NCI-H187 treated with DMSO at 0.1 percent for 48 hours (cell line): ENCODE data around the gene LRRFIP2.

Experiments
- DNase-seq: peaks from one replicate; lab custom pipeline; 2025; lab: John Stamatoyannopoulos, UW

Gene LRRFIP2

DNA sequence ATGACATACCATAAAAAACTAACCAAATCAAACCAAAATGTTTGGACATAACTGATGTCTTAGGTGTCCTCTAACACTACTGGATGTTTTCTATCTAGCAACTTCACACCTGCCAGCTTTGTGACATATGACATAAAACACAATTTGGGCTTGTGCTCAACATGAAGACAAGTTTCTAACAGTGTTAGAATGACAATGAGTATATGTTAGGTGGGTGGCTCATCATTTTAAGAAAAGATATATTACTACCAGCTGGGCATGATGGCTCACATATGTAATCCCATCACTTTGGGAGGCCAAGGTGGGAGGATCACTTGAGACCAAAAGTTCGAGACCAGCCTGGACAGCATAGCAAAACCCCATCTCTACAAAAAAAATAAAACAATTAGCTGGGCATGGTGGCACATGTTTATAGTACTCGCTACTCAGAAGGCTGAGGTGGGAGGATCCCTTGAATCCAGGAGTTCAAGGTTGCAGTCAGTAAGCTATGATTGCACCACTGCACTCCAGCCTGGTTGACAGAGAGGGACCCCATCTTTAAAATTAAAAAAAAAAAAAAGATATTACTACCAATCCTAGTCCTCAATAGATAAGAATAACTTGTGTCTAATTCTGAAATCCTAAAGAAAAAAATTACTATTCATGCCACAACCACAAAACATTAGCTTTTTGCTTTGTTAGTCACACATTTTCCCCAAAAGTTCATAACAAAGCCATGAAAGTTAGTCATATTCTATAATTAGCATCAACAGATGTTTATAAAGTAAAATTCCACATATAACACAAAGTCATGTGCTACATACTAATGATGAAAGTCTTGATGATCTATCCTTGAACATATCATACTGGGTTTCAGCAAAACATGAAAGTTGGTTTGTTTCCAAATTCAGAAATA is 59.9 kb downstream of the LRRFIP2 start:
- DNase-seq = no peak

DNA sequence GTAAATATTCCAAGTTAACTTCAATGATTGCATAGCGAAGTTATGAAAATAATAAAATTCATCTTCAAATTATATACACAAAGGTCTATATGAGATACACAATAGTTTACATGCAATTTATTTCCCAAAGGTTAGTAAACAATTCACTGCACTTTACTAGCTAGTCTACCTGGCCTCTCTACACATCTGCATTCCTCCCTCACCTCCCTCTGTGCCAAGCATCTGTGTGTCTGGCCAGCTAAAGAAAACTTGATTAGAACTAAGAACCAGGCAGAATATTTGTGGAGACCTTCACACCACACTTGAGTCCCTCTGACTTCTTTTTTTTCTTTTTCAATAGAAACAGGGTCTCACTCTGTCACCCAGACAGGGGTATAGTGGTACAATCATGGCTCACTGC is 61.4 kb downstream of the LRRFIP2 start:
- DNase-seq = no peak

DNA sequence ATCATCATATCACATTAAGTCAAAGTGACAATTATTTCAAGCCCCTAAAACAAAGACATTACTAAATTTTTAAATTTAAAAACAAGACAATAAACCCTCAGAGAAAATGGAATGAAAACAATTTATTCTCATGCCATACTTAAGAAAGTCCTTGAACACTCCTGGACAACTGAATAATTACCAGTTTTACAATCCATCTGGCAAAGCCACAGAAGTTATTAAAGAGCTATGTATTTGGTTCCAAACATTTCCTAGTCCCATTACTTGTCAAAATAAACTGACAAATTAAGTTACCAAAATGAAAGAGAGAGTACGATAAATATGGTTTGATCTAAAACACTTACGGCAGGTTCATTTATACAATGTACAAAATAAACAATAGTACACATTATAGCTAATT is 63.2 kb downstream of the LRRFIP2 start:
- no peak for DNase-seq

GRCh38 chr3:37107846-37108245 is 66.5 kb downstream of the LRRFIP2 start:
- DNase-seq = no peak

- no peak for DNase-seq
These were observed 71.1 kb downstream of the LRRFIP2 start for GRCh38 chr3:37103103-37103808.

DNA sequence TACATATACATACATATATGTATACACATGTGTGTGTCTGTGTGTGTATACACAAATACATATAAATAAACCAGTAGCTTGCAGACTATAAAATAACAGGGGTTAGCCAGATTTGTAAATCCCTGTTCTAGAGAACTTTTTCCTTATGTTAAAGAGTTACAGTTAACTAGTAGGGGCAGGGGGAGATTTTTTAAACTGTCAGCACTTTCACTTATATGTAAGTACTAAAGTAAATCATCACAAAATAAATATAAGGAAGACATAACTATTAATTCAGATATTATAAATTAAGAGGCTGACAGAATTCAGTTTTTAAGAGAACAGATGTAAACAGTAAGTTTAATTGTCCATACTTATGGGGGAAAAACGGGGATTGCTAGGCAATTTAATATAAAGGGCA is 74.0 kb downstream of the LRRFIP2 start:
- DNase-seq = no peak

DNA sequence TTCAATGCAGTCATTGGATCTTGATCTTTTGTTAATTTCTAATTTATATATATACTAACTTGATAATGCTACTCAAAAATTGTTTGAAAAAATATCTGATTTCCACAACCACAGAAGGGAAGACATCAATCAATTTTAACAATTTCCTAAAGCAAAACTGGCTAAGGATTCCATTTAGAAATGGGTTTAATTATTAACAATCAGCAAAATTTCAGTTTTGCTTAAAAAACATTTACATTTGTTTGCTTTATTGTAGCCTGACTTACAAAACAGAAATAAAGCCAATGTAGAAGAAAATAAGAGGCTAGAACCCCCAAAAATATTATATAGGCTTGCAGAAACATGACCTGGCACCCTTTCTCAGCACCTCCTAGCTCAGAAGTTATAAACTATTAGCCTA is 74.9 kb downstream of the LRRFIP2 start:
- DNase-seq = no peak

- DNase-seq = no peak
These were observed 75.5 kb downstream of the LRRFIP2 start for GRCh38 chr3:37098884-37099283.

- no peak for DNase-seq
These were observed 76.6 kb downstream of the LRRFIP2 start for GRCh38 chr3:37097776-37098175.

GRCh38 chr3:37096975-37097374 is 77.4 kb downstream of the LRRFIP2 start:
- DNase-seq = no peak

GRCh38 chr3:37096288-37096687 is 78.1 kb downstream of the LRRFIP2 start:
- DNase-seq = no peak

GRCh38 chr3:37094636-37095035 is 79.7 kb downstream of the LRRFIP2 start:
- no peak for DNase-seq

DNA sequence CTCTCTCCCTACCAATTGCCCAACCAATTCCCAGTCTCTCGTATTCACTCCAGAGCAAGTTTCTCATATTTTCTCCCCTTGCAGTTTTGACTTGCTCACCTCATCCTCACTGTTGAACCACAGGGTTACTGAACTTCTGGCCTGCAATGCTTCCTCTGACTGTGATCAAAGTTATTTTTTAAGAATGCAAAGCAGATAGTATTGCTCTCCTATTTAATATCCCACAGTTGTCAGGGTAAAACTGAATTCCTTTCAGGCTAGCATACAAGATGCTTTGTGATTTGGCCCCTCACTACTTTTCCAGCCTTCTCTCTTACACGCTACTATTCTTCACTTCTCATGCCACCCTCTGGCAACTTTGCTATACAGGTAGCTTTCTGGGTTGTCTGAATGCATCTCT is 80.9 kb downstream of the LRRFIP2 start:
- DNase-seq = no peak

DNA sequence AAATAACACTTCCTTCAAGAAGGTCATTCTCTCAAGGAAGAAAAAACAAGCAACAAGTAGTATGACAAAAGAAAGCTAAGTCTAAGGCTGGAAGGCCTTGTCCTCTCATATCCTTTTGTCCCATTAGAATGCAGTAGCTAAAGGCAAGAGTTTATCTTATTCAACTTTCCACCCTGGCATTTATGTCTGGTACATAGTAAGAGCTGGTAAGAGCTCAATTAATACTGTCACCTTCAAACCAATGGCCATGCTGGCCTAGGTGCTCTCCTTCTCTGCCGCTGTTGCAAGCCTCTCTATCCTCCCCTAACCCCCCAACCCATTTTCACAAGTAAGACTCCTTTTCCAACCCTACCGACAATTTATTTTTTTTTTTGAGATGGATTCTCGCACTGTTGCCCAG is 81.9 kb downstream of the LRRFIP2 start:
- no peak for DNase-seq

GRCh38 chr3:37087870-37088269 is 86.5 kb downstream of the LRRFIP2 start:
- DNase-seq = no peak

GRCh38 chr3:37086918-37087317 is 87.5 kb downstream of the LRRFIP2 start:
- no peak for DNase-seq

- no peak for DNase-seq
These were observed 92.1 kb downstream of the LRRFIP2 start for GRCh38 chr3:37082317-37082716.

- DNase-seq = no peak
These were observed 98.4 kb downstream of the LRRFIP2 start for GRCh38 chr3:37075955-37076354.

- DNase-seq = no peak
These were observed 100.2 kb downstream of the LRRFIP2 start for GRCh38 chr3:37074178-37074577.

DNA sequence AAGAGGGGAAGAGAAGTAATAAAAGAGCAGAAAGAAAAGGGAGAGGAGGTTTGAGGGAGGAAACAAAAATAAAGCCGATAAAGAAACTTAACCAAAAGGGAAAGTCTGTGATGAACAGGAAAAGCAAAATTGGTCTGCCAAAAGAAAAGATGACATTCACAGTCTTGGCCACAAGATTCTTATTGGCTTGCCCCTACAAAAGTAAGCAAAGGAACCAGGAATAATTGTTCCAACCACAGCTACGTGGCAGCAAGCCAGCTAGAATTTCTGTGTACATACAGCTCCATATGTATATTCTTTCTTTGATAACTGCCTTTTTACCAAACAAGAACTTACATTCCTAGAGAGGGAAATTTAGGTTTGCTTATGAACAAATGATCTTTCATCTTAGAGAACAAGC is 101.5 kb downstream of the LRRFIP2 start:
- no peak for DNase-seq

DNA sequence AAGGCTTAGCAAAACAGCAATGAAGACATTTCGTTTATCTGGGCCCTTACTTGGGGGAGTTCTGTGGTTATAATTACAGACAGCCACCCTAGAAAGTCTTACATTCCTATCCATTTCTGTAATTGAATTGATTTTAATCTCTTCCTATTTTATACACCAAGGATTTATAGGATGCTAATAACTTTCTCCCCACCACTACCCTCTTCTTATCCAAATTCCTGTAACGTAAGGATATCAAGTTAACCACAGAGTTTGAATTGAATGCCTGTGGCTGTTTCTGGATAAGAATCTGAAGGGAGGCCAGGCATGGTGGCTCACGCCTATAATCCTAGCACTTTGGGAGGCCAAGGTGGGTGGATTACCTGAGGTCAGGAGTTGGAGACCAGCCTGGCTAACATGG is 102.5 kb downstream of the LRRFIP2 start:
- DNase-seq = no peak

DNA sequence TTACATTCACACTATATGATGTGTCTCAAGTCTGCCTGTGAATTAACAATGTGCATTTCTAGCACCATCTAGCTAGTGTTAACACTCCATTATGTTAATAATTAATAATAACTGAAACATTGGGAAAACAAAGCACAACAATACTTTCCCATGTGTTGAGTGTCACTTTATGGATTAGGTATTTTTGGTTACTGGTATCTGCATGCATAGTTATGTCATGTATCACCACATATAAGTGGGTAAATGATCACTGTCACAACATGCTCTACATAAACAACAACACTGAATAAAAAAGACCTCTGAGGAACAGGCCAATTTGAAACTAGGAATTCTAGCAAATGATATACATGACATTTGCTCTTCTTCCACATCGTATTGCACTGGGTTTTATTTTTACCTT is 106.4 kb downstream of the LRRFIP2 start:
- DNase-seq = no peak

DNA sequence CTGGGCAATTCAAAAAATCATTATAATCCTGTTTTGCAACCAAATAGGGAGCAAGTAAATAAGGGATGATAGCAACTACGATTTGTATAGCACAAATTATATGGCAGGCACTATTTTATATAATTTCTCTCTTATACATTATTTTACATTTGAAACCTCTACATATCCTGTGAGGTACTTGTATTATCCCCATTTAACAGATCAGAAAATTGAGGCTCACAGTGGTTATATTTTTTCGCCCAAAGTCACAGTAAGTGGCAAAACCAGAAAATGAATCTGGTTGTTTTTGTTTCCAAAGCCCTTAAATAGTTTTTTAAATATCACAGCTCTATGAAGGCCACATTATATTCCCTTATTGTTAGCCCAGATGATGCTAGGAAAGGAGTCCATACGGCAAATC is 106.8 kb downstream of the LRRFIP2 start:
- DNase-seq = no peak

DNA sequence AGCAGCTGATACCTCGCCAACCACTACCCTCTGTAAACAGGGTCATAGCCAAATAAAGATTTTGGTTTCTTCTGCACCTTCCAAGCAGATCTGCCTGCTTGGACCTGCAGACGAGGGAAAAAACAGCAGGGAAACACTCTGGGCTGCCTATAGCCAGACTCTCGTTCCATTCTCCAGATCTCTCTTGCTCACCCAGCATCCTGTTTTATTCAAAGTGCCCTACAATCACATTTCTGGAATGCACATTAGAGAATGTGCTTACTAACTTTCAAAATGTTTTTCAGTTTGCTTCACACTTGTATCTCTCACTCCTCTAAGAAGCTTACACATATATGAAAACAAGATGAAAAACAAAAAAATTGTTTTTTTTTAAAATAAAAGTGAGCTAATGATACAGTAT is 109.6 kb downstream of the LRRFIP2 start:
- no peak for DNase-seq
